Measurements from ENCODE around the gene AADACL4. TPM values are rescaled to one million over a fixed set of nuclear protein-coding genes. Genes with fewer than 3 reads are reported as not detected.

The AADACL4 gene
- total and polyA plus RNA-seq, 2 of the 8 experiments (the other 6 are each of a cell fraction or from before 2014, with no cell fraction given), result 0.08 TPM; not detected in 1

DNA sequence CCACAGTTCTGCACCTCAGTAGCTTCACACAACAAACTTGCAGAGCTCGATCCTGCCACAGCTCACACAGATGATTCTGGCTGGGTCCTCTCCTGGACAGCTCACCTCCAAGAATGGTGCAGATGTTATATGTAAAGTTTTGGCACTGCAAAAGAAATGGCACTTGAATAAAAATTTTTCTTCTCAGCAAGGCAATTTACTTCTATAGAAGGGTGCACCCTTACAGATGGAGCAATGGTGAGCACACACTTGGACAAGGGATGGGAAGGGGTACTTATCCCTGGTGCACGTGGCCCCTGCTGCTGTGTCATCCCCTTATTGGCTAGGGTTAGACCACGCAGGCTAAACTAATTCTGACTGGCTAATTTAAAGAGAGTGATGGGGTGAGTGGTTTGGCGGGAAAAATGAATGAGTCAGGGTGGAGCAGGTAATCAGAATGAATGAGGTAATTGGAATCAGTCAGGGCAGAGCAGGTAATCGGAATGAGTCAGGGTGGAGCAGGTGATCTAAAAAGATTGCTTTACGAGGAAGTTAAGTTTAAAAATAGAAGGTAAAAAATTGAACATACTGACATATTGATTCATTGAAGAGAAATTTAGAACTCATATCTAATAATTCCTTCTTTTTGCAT, 60.1 kb downstream of the AADACL4 start:
- H3K56ac ChIP-seq (replicated peaks; ENCODE audit: insufficient read length, low read depth, low read length), result no peak overlapping the region
- H3K4ac ChIP-seq (replicated peaks; ENCODE audit: insufficient read length, low read depth, low read length), result no peak overlapping the region
- no peak overlapping the region for H3K9ac ChIP-seq (replicated peaks in 1 of 4; ENCODE audit: extremely low read depth in 1 of 4, low read depth in 3 of 4, low read length in 3 of 4)
- H4K8ac ChIP-seq (ENCODE audit: extremely low read depth, insufficient read depth, low read length), result no peak overlapping the region
- no peak overlapping the region for H2AFZ ChIP-seq (ENCODE audit: low read length)
- no peak overlapping the region for H4K91ac ChIP-seq (replicated peaks; ENCODE audit: insufficient read length, low read length)
- H3K14ac ChIP-seq (ENCODE audit: insufficient read length), result no peak overlapping the region
- no peak overlapping the region for H2BK15ac ChIP-seq (ENCODE audit: low read length)
- ChIA-PET CTCF (ENCODE audit: partially characterized antibody) (interaction anchor here (1.5 to 2.5 kb wide), 2 partner anchors 13 to 45 kb away, joined by 6 to 7 read pairs; no protein-coding TSS in a partner anchor), POLR2A (ENCODE audit: partially characterized antibody) (interaction anchor here (0.8 kb wide), 1 partner anchor 108 kb away, joined by 3 read pairs; no protein-coding TSS in a partner anchor)
- H2BK12ac ChIP-seq (ENCODE audit: low read depth, low read length), result no peak overlapping the region
- no peak overlapping the region for H3K4me3 ChIP-seq (ENCODE audit: extremely low read depth in 1 of 4, insufficient read depth in 2 of 4, low read depth in 3 of 4, low read length in 4 of 4)
- no peak overlapping the region for H3K18ac ChIP-seq (ENCODE audit: extremely low read depth, low read length)
- H3K23ac ChIP-seq (ENCODE audit: insufficient read length), result no peak overlapping the region
- 89% methylated on average over 6 of the region's 6 CpGs; no CpG with 5 or more reads in 1 of the 2 experiments for WGBS, 2 experiments (ENCODE audit: extremely low coverage in 1 of 2, insufficient coverage in 1 of 2, insufficient read length in 1 of 2, insufficient replicate concordance in 2 of 2, low coverage in 1 of 2, low lambda C conversion rate in 2 of 2, missing lambda C conversion rate in 1 of 2)
- TF ChIP-seq TEAD4 (IDR thresholded peaks at IDR 0.05; ENCODE audit: low read depth, low read length) (no peak), YY1 (IDR thresholded peaks at IDR 0.05; ENCODE audit: low read depth, low read length) (no peak), BACH1 (IDR thresholded peaks at IDR 0.05; ENCODE audit: low read length) (no peak)
- no peak overlapping the region for H3K4me2 ChIP-seq (ENCODE audit: insufficient read depth in 1 of 2, low read depth in 2 of 2, low read length in 2 of 2)
- H3K9me3 ChIP-seq (ENCODE audit: insufficient read depth in 2 of 2, low read depth in 1 of 2, low read length in 1 of 2), result peaks cover 0 to 2% of the 10 kb centered on the region in 2 experiments; a peak in 1 of 4 replicates
- H2BK20ac ChIP-seq (ENCODE audit: low read length), result no peak overlapping the region
- no peak overlapping the region for H4K5ac ChIP-seq (ENCODE audit: insufficient read length, low read depth, low read length)
- H4K20me1 ChIP-seq (replicated peaks in 1 of 2; ENCODE audit: control insufficient read depth in 1 of 2, insufficient read depth in 2 of 2, low read length in 2 of 2), result no peaks in the 10 kb centered on the region
- H3K23me2 ChIP-seq (ENCODE audit: low read depth, low read length), result no peaks in the 10 kb centered on the region
- DNase-seq (ENCODE audit: low read depth in 1 of 2, low spot score in 2 of 2), result no peak
- no peak for FAIRE-seq
- no peaks in the 10 kb centered on the region for H3K79me2 ChIP-seq (ENCODE audit: control insufficient read depth in 1 of 2, insufficient read depth in 2 of 2, low read length in 2 of 2)
- no peaks in the 10 kb centered on the region for H3K36me3 ChIP-seq (ENCODE audit: control insufficient read depth in 2 of 4, insufficient read depth in 4 of 4, low read length in 3 of 4)
- H3K79me1 ChIP-seq (ENCODE audit: low read depth, low read length), result no peaks in the 10 kb centered on the region
- no peaks in the 10 kb centered on the region for H3K27me3 ChIP-seq (replicated peaks in 1 of 4; ENCODE audit: control insufficient read depth in 3 of 4, extremely low read depth in 1 of 4, insufficient read depth in 3 of 4, low read length in 3 of 4)
- H2AK5ac ChIP-seq (ENCODE audit: low read depth, low read length), result no peak overlapping the region
- no peak overlapping the region for H3K27ac ChIP-seq (ENCODE audit: low read depth, low read length)
- no peak overlapping the region for H2BK120ac ChIP-seq (replicated peaks; ENCODE audit: low read depth, low read length)
- H2BK5ac ChIP-seq (ENCODE audit: low read depth, low read length), result no peak overlapping the region
- H3K4me1 ChIP-seq (replicated peaks in 1 of 4; ENCODE audit: control insufficient read depth in 3 of 4, insufficient read depth in 4 of 4, low read length in 3 of 4), result no peaks in the 10 kb centered on the region

All from H1 (cell line).